GM10266 (cell line): ENCODE results near the gene SCRT2.

ENCODE experiments used
- DNase-seq: peaks from one replicate; pipeline ENCODE4 v3.0.0; 2012; ENCODE audit errors: extremely low spot score
- CTCF ChIP-seq: IDR thresholded peaks from 2 replicates; pipeline ENCODE4 v1.5.1; 2012; ENCODE audit warnings: mild to moderate bottlenecking, low read depth; ENCODE audit not compliant: control insufficient read depth, insufficient read depth; ENCODE audit errors: missing control alignments

Gene SCRT2

GRCh38 chr20:617934-618690, 57.5 kb downstream of the SCRT2 start:
- TF ChIP-seq CTCF, result no peak
- DNase-seq, result no peak

GRCh38 chr20:615514-615913, 60.1 kb downstream of the SCRT2 start:
- DNase-seq, result no peak
- TF ChIP-seq CTCF, result no peak

- no peak for TF ChIP-seq CTCF
- no peak for DNase-seq
These were observed 63.8 kb downstream of the SCRT2 start for GRCh38 chr20:611843-612185.
